Measurements from ENCODE around the gene ARAF.
"Not testable (repeated sequence)": the region's sequence is repeated elsewhere in the genome, so short reads cannot be mapped to it uniquely, and the experiment has no call there.

DNA sequence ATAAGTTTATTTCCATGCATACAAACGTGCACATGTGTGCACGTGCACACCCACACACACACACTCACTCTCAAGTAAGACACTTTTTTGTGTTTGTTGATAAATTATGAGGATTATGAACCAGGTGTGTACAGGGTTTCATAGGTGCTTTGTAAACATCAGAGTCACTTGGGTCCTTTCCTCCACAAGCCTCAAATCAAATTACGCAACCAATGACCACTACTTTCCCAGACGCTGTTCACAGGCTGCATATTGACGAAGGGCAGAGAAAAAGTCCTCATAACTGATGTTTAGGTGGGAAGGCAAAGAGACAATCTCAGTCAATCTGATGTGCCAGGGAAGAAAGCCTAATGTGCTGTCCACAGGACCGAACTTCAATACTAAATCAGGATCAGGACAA is 48.6 kb upstream of the ARAF start:
- TF ChIP-seq ZFP30 (CRISPR knock-in tag; IDR thresholded peaks at IDR 0.05); ZNF8 (CRISPR knock-in tag; IDR thresholded peaks at IDR 0.05); ARNTL (CRISPR knock-in tag; IDR thresholded peaks at IDR 0.05; ENCODE audit: borderline replicate concordance, low read depth); ZNF70 (CRISPR knock-in tag; IDR thresholded peaks at IDR 0.05); PATZ1 (CRISPR knock-in tag; IDR thresholded peaks at IDR 0.05; ENCODE audit: borderline replicate concordance); TCF4 (CRISPR knock-in tag; IDR thresholded peaks at IDR 0.05; ENCODE audit: borderline replicate concordance): not testable (repeated sequence)

Measured in SK-N-SH treated with all-trans-retinoic acid at 6 μM for 48 hours (cell line).